MG63 (cell line): Measurements from ENCODE around the gene LAPTM4A. TPM values are rescaled to one million over a fixed set of nuclear protein-coding genes. Genes with fewer than 3 reads are reported as not detected.
"Not testable (repeated sequence)": the region's sequence is repeated elsewhere in the genome, so short reads cannot be mapped to it uniquely, and the experiment has no call there.

Source experiments
- DNase-seq: peaks from one replicate; pipeline ENCODE4 v3.0.0-alpha.2; 2020
- H3K27me3 ChIP-seq: fragments of 250-450 bp; sonication (Bioruptor Pico); 2 replicates; pipeline ENCODE4 v1.5.1; 2020; ENCODE audit warnings: mild to moderate bottlenecking, moderate library complexity
- H3K36me3 ChIP-seq: fragments of 250-450 bp; sonication (Bioruptor Pico); 2 replicates; pipeline ENCODE4 v1.5.1; 2020; ENCODE audit warnings: mild to moderate bottlenecking, moderate library complexity
- H3K4me3 ChIP-seq: fragments of 250-450 bp; sonication (Bioruptor Pico); 2 replicates; pipeline ENCODE4 v1.5.1; 2020; ENCODE audit warnings: mild to moderate bottlenecking, moderate library complexity
- H3K9me3 ChIP-seq: fragments of 250-450 bp; sonication (Bioruptor Pico); 2 replicates; pipeline ENCODE4 v1.5.1; 2020; ENCODE audit warnings: mild to moderate bottlenecking, moderate library complexity
- total RNA-seq: library from RNA; depleted of rRNA; stranded (reverse); fragments of >200 nt; shearing (Covaris generic); gene quantifications from 2 replicates; pipeline ENCODE4 v1.2.3, GENCODE V29; 2014; ENCODE audit warnings: low replicate concordance

LAPTM4A gene
- total RNA-seq, 1 experiment from 2014 or later: 174 TPM

DNA sequence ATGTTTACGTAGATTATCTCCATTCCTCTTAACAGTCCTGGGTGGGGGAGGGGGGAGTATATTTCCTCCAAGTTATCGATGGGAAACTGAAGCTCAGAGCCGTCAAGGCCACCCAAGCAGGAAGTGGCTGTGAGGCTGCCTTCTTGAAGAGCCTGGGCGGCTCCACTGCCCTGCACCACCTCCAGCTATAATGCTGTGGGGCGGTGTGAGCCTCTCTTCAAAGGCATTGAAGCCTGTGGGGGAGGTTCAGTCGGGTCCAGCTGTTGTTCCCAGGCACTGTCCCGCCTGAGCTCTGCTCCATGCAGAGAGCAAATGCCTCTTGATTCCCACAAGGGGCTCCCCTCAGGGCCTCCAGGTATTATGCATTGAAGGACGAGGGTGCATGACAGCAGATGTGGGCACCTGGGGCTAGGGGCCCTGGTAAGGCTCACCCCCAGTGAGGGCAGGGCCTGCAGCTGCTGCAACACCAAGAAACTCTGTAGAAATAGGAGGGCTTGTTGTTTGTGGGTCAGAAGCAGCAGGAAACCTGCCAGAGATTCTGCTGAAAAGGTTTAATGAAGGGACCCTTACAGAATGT, 29.5 kb upstream of the LAPTM4A start:
- H3K9me3 ChIP-seq: no peaks in the 10 kb centered on the region; the same call in 1 of the 2 replicates
- no peak overlapping the region for H3K4me3 ChIP-seq
- no peak for DNase-seq
- no peaks in the 10 kb centered on the region for H3K36me3 ChIP-seq
- no peaks in the 10 kb centered on the region for H3K27me3 ChIP-seq

DNA sequence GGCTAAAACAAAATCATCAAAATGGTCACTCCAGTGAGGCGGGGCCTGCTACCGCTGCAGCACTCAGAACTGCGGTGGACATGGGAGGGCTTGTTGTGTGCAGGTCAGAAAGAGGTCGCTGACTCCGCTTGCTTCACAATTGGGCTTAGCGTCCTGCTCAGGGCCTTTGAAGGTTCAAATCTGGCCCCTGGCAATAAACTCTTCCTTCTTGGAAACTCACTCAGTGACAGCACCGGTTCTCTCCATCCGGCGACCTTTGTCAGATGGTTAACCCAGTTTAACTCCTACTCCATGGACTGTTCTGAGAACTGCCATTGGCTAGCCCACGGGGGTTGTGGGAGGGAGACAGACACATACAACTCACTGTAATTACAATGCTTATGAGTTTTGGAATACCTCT, 29.0 kb upstream of the LAPTM4A start:
- Histone ChIP-seq H3K9me3 (no peaks in the 10 kb centered on the region), H3K4me3 (no peak overlapping the region), H3K27me3 (no peaks in the 10 kb centered on the region), H3K36me3 (no peaks in the 10 kb centered on the region)
- DNase-seq: no peak

DNA sequence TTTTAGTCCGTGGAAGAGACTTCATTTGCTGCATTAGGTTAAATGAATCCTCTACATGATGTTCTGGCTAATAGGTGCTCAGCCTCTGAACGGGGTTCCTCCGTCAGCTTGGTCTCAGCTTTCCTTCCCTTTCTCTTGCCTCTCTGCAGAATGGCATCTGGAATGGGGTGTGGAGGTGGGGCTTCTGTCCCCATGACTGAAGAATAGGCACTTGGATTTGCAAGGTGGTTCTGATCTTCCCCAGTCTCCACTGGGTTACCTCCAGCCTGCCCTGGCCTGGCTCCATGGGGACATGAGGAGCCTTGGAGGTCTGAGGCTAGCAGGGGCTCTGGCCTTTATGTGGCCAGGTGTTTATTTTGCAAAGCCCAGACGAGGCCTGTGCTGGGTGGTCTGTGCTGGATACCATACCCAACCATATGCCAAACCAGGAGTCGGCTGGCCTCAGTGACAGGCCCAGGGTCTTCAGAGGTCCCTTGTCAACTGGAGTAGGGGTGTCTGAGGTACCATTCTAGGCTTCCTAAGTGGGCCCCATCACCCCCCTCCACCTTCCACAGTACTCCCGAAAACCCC, 28.2 kb upstream of the LAPTM4A start:
- H3K9me3 ChIP-seq: no peaks in the 10 kb centered on the region
- no peak for DNase-seq
- no peaks in the 10 kb centered on the region for H3K27me3 ChIP-seq
- no peak overlapping the region for H3K4me3 ChIP-seq
- no peaks in the 10 kb centered on the region for H3K36me3 ChIP-seq

DNA sequence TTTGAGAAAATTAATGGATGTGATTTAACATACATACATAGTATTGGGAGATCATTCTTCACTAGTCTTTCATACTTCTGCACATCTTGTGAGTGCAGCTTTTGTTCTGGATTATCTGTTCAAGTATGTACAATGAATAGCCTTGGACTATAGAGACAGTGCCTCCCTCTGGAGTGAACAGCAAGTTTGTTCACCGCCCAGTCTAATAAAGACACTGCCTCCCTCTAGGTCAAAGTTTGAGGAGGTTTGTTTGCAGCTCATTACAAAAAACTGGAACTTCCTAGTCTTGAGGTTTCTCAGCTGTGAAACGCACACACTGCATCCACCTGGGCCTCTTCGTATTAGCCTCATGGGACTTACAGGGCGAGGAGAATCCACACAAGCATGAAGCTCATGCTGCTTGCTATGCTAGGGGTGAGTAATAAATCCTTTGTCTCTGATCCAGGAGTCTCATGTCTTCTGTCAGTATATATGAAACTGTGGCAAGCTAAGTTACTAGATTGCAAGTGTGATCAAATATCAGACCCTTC, 26.0 kb upstream of the LAPTM4A start:
- no peak for DNase-seq
- Histone ChIP-seq H3K27me3 (no peaks in the 10 kb centered on the region), H3K36me3 (no peaks in the 10 kb centered on the region), H3K4me3 (no peak overlapping the region), H3K9me3 (no peaks in the 10 kb centered on the region)

DNA sequence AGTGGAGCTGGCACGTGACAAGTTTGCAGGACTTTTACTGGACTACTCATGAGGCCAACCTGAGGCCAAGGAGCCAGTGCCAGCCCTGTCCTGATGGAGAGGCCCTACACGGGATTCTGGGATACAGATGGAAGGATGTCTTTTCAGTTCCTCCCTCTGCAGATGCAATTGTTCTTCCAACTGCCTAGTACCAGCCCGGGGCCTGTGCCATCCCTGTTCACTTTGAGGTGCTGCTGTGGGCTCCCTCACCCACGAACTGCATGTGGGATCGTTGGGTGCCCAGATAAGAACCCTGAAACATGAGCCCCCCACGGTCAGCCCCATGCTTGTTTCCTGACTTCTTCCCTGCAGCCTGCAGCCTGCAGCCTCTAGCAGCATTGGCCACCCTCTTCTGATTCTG, 25.3 kb upstream of the LAPTM4A start:
- no peak for DNase-seq
- no peaks in the 10 kb centered on the region for H3K9me3 ChIP-seq
- H3K4me3 ChIP-seq: no peak overlapping the region
- H3K36me3 ChIP-seq: no peaks in the 10 kb centered on the region
- no peaks in the 10 kb centered on the region for H3K27me3 ChIP-seq

DNA sequence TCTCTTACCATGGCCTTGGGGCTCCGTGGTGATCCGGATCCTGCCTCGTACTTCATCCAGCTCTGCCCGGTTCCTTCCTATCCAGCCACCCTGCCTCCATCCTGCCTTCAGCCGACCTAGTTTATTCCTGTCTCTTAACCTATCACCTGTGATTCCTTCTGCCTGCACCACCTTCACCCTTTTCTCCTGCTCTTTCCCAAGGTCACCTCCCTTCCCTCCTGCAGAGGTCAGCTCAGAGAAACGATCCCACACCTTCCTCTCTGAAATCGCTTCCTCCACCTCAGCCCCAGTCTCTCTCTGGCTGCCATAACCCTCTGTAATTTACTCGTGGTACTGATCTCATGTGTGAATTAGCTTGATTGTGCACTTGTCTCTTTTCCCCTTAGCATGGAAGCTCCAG, 23.5 kb upstream of the LAPTM4A start:
- no peak for DNase-seq
- H3K27me3 ChIP-seq: no peaks in the 10 kb centered on the region
- H3K9me3 ChIP-seq: no peaks in the 10 kb centered on the region
- no peak overlapping the region for H3K4me3 ChIP-seq
- no peaks in the 10 kb centered on the region for H3K36me3 ChIP-seq

DNA sequence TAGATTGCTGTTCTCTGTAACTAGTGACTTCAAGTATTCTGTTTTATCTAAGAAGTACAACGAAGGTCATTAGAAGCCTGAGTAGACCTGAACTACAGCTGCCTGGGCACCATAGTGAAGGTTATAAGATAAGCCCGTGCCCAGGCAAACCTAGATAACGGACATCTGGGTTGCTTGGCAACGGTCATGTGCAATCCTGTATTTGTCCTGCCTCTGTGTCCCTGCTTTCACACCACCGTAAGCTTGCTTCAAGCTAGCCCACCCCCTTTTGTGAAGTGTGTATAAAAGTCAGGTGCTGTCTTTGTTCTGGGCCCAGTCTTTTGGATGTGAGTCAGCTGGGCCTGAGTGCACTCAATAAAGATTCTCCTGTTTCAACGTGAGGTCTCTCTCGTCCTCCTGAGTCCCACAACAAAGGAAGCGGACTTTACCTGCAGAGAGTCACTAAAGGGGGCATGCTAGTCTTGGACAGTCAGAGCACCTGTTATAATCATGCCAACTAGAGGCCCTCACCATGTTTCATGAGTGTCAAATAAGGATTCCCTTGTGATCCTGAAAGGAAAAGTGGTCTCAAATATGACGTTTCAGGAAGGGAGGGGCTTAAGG, 22.7 kb upstream of the LAPTM4A start:
- not testable (repeated sequence) for DNase-seq, H3K36me3 ChIP-seq, H3K9me3 ChIP-seq

DNA sequence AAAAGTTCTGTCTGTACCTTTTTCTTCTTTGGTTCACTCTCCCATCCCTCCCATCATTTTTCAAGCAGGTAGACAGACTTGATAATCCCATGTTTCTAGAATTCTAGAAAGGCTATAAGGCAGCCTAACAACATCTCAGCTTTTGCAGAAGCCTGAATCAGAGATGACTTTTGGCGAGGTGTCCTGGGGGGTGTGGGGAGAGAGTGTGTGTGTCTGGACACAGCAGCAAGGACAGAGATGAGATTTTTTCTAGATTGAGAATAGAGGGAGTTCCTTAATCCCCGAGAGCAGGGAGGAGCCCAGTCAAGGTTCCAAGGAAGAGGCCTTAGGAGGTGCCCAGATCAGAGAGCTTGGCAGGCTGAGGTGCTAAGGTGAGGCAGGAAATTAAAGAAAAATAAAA, 22.0 kb upstream of the LAPTM4A start:
- Histone ChIP-seq H3K4me3 (no peak overlapping the region), H3K27me3 (no peaks in the 10 kb centered on the region), H3K9me3 (no peaks in the 10 kb centered on the region), H3K36me3 (no peaks in the 10 kb centered on the region)
- DNase-seq: no peak

More for the DNA sequence above, 22.7 kb upstream of the LAPTM4A start:
- not testable (repeated sequence) for H3K4me3 ChIP-seq, H3K27me3 ChIP-seq

DNA sequence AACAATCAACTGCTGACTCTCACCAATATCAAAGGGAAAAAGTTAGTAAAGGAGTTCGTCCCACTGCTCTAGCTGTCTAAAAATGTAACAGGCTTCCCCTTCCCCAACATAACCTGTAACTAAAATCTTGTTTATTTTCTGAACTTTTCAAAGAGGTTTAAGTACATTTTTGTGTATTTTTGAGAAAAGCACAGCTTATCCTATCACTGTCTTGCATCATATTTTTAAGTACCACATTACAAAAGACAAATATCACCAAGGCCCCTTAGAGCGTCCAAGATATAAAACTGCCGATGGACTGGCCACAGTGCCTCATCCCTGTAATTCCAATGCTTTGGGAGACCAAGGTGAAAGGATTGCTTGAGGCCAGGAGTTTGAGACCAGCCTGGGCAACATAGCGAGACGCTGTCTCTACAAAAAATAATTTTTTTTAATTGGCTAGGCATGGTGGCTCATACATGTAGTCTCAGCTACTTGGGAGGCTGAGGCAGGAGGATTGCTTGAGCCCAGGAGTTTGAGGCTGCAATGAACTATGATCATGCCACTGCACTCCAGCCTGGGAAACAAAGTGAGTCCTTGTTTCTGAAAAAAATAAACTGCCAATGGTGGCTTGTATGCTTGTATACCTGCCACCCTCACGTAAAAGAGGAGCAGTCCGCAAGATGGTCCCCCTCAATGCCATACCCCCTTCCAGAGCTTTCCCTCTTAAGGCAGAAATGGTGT, 21.2 kb upstream of the LAPTM4A start:
- no peak overlapping the region for H3K4me3 ChIP-seq

DNA sequence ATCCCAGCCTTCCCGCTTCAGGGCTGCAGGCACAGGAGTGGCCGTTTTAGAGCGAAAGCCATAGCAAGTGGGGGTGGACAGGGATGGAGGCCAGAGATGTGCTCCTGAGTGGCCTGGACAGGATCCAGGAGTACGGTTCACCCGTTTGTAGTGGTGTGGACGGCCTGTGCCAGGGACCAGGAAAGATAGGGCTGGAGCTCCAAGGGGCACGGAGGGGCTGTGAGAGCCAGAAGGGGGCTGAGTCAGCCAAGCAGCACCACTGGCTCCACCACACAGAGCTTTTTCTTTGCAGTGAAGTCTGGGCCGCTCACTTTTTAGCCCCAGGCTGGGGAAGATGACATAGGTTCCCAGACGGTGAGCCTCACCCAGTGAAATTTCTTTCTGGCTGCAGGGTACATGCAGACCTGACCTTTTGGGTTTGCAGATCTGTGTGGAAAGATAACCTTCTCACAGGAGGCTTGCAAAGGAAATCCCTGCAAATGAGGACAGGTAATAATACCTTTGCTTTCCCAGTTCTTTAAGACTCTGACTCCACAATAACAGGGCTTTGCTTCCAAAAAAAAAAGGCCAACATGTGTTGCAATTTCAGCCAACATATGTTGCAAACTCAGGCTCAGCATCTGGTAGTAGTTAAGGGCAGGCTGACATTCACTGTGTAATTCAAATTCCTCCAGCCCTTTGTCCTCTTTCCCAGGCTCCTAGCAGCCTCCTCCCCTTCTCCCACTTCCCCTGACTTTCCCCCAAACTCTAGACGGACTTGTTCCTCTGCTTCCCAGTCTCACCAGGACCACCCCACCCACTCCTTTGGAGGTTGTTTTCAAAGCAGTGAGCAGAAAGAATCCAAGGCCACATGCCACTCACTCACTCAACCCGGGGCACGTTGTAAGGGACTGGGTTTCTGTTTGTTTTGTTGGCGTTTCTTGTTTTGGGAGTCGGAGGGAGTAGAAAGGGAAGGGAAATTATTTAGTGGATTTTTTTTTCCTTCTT, 20.3 kb upstream of the LAPTM4A start:
- DNase-seq: peak; percentile 82
- peaks cover 9% of the 10 kb centered on the region for H3K9me3 ChIP-seq
- H3K36me3 ChIP-seq: no peaks in the 10 kb centered on the region
- no peaks in the 10 kb centered on the region for H3K27me3 ChIP-seq
- no peak overlapping the region for H3K4me3 ChIP-seq

More for the DNA sequence above, 21.2 kb upstream of the LAPTM4A start:
- Histone ChIP-seq H3K27me3 (no peaks in the 10 kb centered on the region), H3K9me3 (peaks cover under 1% of the 10 kb centered on the region), H3K36me3 (no peaks in the 10 kb centered on the region)
- DNase-seq: no peak

DNA sequence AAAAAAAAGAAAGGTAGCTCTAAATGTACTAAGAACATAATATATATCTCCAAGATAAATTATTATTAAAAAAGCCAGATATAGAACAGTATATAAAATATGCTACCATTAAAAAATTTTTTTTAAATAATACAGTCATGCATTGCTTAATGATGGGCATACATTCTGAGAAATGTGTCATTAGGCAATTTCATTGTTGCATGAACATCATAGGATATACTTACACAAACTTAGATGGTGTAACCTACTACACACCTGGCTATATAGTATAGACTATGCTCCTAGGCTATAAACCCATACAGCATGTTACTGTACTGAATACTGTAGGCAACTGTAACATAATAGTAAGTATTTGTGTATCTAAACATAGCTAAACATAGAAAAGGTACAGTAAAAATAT, 18.3 kb upstream of the LAPTM4A start:
- H3K36me3 ChIP-seq: no peaks in the 10 kb centered on the region
- DNase-seq: no peak
- no peak overlapping the region for H3K4me3 ChIP-seq
- peaks cover 10% of the 10 kb centered on the region for H3K9me3 ChIP-seq
- no peaks in the 10 kb centered on the region for H3K27me3 ChIP-seq

DNA sequence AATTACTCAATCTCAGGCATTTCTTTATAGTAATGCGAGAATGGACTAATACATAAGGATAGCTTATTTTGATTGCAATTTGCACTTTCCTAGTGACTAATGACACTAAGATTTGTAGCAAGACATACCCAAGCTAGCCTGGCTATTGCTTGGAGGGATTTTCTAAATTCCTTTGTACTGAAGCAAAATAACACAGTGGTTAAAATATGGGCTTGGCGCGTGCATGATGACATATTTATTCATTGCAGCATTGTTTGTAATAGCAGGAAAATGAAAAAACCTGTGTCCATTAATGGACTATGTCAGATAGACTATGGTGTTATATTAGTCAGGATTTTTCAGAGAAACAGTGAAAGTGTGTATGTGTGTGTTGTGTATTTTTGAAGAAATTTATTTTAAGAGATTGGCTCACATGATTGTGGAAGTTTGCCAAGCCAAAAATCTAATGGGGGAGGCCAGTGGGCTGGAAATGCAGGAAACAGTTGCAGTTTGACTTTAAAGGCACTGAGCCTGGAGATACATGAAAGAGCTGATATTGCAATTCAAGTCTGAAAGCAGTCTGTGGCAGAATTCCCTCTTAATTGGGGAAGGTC, 16.7 kb upstream of the LAPTM4A start:
- Histone ChIP-seq H3K9me3 (peaks cover 20% of the 10 kb centered on the region), H3K4me3 (no peak overlapping the region), H3K27me3 (no peaks in the 10 kb centered on the region), H3K36me3 (no peaks in the 10 kb centered on the region)
- DNase-seq: peak; percentile 75

DNA sequence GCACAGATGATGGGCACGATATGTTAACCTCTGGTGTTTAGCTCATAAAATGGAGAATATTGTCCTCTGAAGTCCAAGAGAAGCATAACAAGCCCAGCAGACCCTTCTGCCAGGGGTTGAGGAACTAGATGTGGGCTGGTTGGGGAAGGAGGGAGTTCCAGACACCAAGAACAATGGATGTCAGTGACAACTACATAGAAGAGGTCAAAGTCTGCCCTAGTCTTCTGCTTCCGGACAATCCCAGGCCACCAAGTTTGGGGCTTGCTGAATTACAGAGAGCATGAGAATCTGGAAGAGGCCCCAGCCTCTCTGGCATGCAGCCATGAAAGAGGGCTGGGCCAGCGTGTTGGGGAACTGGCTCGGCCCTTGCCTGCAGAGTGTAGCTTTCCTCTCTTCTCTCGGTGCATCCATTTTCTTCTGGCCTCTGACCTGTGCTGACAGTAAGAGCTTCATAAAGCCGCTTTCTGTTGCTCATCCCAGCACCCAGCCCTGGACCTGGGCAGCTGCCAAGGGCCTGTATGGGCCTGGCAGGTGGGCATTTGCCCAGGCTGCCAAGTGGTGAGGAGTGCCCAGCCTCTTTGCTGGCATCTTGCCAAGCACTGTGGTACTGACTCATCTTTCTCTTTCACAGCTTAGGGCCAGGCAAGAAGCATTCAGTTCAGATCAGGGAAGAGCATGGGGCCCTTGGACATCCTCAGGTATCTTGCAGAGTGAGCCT, 14.6 kb upstream of the LAPTM4A start:
- Histone ChIP-seq H3K4me3 (no peak overlapping the region), H3K36me3 (no peaks in the 10 kb centered on the region), H3K27me3 (no peaks in the 10 kb centered on the region), H3K9me3 (peaks cover 21% of the 10 kb centered on the region)
- peak; percentile 97 for DNase-seq

DNA sequence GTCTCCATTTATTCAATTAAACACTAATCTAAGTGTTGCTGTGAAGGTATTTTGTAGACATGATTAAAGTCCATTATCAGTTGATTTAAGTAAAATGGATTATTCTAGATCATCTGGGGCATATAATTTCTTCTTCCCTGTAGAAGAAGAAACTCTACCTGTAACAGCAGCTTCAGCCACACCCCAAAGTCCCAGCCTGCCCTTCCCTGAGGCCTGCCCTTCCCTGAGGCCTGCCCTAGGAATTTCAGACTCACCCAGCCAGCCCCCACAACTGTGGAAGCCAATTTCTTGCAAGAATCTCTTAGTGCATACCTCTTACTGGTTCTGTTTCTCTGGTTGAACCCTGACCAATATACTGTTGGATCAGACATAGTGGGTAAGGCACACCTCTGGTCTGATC, 13.4 kb upstream of the LAPTM4A start:
- no peak overlapping the region for H3K4me3 ChIP-seq
- no peaks in the 10 kb centered on the region for H3K36me3 ChIP-seq

DNA sequence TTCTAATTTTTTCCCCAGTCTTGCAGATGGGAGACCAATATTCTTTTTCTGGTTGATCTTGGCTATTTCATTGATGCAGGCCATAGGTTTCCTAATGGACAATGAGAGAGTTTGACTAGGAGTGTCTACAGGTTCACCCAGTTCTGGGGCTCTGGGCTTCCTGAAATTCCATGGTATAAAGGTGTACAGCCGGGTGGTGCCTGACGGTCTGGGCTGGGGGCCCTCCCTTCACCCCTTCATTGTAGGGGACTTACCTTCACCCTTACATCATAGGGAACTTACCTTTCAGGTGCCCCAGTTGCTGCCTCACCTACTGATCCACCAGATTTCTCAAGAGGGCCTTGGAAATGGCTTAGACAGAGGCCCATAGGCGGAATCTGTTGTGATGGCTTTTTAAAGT, 13.0 kb upstream of the LAPTM4A start:
- no peaks in the 10 kb centered on the region for H3K36me3 ChIP-seq
- H3K4me3 ChIP-seq: no peak overlapping the region
- H3K9me3 ChIP-seq: peaks cover 21% of the 10 kb centered on the region
- no peak for DNase-seq
- no peaks in the 10 kb centered on the region for H3K27me3 ChIP-seq

More for the DNA sequence above, 13.4 kb upstream of the LAPTM4A start:
- Histone ChIP-seq H3K27me3 (no peaks in the 10 kb centered on the region), H3K9me3 (peaks cover 21% of the 10 kb centered on the region)
- no peak for DNase-seq
